HUES6 (cell line): Measurements from ENCODE around the gene TBX5.
A peak's percentile ranks its signal among the peaks of the same experiment; 100 is the strongest.

Experiments used
- H3K27ac ChIP-seq: 2 replicates; pipeline ENCODE4 v1.7.0; 2013; ENCODE audit warnings: low read depth, mild to moderate bottlenecking, low read length, inconsistent platforms
- H3K27me3 ChIP-seq: 2 replicates; pipeline ENCODE4 v1.6.1; 2013; ENCODE audit warnings: low read length; ENCODE audit not compliant: control insufficient read depth, insufficient read depth
- H3K36me3 ChIP-seq: 2 replicates; pipeline ENCODE4 v1.6.1; 2013; ENCODE audit warnings: low read length; ENCODE audit not compliant: control insufficient read depth, insufficient read depth
- H3K4me1 ChIP-seq: 2 replicates; pipeline ENCODE4 v1.6.1; 2013; ENCODE audit warnings: low read length; ENCODE audit not compliant: control insufficient read depth, insufficient read depth
- H3K4me3 ChIP-seq: 2 replicates; pipeline ENCODE4 v1.5.1; 2013; ENCODE audit warnings: low read depth, low read length
- H3K9ac ChIP-seq: one replicate; pipeline ENCODE4 v1.6.1; 2013; ENCODE audit warnings: mild to moderate bottlenecking, low read length
- H3K9me3 ChIP-seq: 2 replicates; pipeline ENCODE4 v1.6.1; 2013; ENCODE audit warnings: low read depth, low read length; ENCODE audit not compliant: control insufficient read depth, insufficient read depth

The TBX5 gene

DNA sequence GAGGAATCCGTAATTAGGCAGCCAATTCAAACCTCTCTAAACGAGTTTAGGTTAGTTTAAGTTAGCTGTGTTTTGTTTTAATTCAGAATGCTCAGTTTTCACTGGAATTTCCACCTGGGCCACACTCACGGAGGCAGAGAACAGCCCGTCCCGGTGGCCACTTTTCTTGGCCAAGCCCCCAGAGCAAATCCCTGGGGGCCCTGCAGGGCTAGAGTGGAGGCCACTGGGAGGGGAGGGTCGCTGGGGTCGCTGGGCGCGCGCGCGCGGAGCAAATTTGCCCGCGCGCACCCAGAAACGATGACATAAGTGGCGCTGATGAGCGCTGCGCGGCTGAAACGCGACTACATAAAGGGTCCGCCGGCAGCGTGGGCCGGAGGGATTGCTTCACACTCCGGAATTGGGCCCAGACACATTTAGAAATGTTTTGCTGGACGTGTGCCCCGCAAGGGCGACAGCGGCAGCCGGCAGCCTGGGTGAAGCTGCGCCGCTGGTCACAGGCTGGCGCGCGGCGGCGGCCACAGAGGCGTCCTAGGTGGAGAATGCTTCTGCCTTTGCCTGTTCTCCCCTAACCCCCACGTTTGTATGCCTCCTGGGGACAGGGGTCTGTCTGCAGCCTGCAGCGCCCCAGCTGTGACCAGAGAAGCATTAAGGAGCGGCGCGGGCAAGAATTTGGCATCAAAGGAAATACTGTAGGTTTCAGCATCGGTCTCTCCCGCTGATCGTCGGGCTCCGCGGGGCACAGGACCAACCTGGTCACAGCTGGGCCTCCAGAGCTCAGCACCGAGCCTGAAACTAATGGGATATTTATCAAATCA is 37.9 kb upstream of the TBX5 start:
- peaks cover 30% of the 10 kb centered on the region for H3K4me1 ChIP-seq
- H3K36me3 ChIP-seq = no peaks in the 10 kb centered on the region
- peaks cover 100% of the 10 kb centered on the region for H3K27me3 ChIP-seq
- no peak overlapping the region for H3K4me3 ChIP-seq
- H3K9me3 ChIP-seq = no peaks in the 10 kb centered on the region
- no peak overlapping the region for H3K9ac ChIP-seq
- no peak overlapping the region for H3K27ac ChIP-seq

DNA sequence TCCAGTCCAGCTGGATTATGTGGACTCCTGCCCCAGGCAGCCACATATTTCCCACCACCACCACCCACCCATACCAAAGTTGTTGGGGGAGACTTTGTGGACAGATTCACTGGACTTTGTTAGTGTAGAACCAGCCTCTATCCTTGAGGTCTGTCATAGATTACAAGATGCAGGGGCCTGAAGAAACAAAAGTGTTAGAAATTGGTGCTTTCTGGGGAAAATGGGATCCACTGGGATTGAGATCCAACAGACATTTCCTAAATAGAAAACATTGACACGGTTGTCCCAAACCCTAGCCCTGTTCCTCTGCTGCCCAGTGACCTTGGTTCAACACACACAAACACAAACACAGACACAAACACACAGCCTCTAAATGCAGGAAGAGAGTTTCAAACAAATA is 36.6 kb upstream of the TBX5 start:
- Histone ChIP-seq H3K36me3 (no peaks in the 10 kb centered on the region), H3K9me3 (no peaks in the 10 kb centered on the region), H3K9ac (no peak overlapping the region), H3K27me3 (peaks cover 100% of the 10 kb centered on the region), H3K4me1 (peaks cover 22% of the 10 kb centered on the region), H3K4me3 (no peak overlapping the region), H3K27ac (no peak overlapping the region)

DNA sequence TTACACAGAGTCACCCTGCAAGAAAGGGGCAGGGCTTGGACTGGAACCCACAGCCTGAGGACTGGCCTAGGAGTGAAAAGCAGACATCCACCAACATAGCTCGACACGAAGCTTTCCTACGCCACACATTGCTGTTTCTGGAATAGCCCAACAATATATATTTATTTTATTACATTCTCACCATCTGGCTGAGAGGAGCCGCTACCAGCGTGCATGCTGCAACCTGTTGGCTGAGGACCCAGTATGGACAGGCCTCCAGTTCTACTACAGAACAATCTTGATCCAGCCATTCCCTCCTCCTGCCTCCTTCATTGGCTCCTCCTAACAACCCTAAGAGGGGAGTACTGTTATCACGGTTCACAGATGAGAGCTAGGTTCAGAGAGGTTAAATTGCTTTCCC is 35.6 kb upstream of the TBX5 start:
- Histone ChIP-seq H3K27ac (no peak overlapping the region), H3K9ac (no peak overlapping the region), H3K4me3 (no peak overlapping the region), H3K9me3 (peaks cover 3% of the 10 kb centered on the region; the same call in 1 of the 2 replicates), H3K4me1 (peaks cover 22% of the 10 kb centered on the region), H3K27me3 (peaks cover 100% of the 10 kb centered on the region), H3K36me3 (no peaks in the 10 kb centered on the region)

GRCh38 chr12:114441039-114441383 is 35.1 kb upstream of the TBX5 start:
- Histone ChIP-seq H3K4me3 (0 out of 2 replicates have a peak overlapping the region, but pooled peaks have one; percentile 24), H3K27me3 (peaks cover 100% of the 10 kb centered on the region), H3K9me3 (peaks cover 4% of the 10 kb centered on the region; the same call in 1 of the 2 replicates), H3K27ac (no peak overlapping the region), H3K9ac (no peak overlapping the region), H3K36me3 (no peaks in the 10 kb centered on the region), H3K4me1 (peaks cover 22% of the 10 kb centered on the region)

DNA sequence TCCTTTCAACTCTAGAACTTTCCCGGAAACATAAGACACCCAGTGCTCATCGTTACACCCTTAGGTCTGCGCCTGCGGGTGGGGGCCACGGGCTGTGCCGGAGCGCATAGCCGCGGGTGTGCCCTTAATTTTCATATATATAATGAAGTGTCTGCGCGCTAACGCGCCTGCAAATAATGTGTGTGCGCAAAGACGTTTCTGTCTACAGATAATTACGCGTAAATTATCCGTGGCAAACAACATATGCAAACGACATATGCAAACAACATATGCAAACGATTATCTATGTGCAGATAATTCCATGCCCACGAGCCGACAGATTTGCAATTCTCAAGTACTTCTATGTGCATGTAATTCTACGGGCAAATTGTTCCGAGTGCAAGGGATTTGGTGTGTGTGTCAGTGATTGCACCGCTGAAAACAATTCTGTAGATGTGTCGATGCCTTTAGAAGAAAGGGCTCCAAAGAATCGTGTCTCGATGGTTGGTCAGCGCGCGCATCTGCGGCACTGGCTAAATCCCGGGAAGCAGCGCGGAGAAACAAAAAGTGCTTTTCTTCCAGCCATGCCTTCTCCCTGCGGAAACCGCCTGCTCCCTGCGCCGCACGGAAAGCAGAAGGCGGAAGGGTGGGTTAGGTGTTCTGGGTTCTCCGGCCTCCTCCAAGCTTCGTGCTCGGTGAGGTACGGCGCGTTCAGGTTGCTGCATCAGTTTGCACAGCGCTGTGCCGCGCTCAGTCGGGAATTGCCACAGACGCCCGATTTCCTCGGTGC is 34.5 kb upstream of the TBX5 start:
- peaks cover 100% of the 10 kb centered on the region for H3K27me3 ChIP-seq
- 0 out of 2 replicates have a peak overlapping the region, but pooled peaks have one; percentile 24 for H3K4me3 ChIP-seq

DNA sequence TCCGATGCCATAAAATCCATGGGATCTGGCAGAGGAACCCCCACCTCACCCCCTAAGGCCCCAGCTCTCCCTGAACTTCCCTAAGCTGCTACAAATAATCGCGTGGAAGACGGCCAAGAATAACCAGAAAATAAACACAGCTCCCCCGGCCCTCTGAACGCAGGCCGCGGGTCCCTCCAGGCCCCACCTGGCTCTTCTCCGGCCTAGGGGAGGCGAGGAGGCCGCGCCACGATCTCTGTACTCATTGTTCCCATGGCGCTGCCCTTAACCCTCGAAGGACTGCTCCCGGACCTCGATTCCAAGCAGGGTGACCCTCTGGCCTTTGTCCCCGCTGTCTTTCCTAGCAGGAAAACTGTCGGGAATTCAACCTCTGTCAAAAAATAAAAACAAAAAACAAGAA is 33.9 kb upstream of the TBX5 start:
- Histone ChIP-seq H3K27ac (no peak overlapping the region), H3K9me3 (peaks cover 4% of the 10 kb centered on the region; the same call in 1 of the 2 replicates), H3K4me1 (peaks cover 20% of the 10 kb centered on the region), H3K9ac (no peak overlapping the region), H3K4me3 (no peak overlapping the region), H3K27me3 (peaks cover 100% of the 10 kb centered on the region), H3K36me3 (no peaks in the 10 kb centered on the region)

More for the DNA sequence above, 34.5 kb upstream of the TBX5 start:
- no peaks in the 10 kb centered on the region for H3K36me3 ChIP-seq
- peaks cover 22% of the 10 kb centered on the region for H3K4me1 ChIP-seq
- H3K9me3 ChIP-seq = peaks cover 4% of the 10 kb centered on the region; the same call in 1 of the 2 replicates
- H3K27ac ChIP-seq = no peak overlapping the region
- no peak overlapping the region for H3K9ac ChIP-seq

DNA sequence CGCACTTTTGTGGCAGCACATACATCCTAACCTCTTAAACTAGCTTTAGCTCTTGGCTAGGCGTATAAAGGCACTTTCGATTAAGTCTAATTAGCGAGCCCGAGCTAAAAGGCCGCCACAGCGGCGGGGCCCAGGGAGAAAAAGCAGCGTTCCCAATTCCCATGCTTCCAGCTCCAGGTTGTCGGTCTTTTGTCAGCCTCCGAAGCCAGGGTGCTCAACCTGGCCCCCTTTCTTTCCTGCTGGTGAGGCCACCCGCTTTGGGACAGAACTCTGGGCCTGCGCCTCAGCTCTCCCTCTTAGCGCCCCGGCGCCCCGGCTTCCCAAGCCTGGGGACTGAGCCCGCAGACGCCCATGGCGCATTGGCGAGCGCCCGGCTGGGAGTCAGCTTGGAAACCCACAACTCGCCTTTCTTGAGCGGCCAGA is 33.3 kb upstream of the TBX5 start:
- Histone ChIP-seq H3K36me3 (no peaks in the 10 kb centered on the region), H3K9ac (no peak overlapping the region), H3K4me1 (peaks cover 14% of the 10 kb centered on the region), H3K9me3 (peaks cover 4% of the 10 kb centered on the region; the same call in 1 of the 2 replicates), H3K27ac (no peak overlapping the region), H3K27me3 (peaks cover 100% of the 10 kb centered on the region), H3K4me3 (no peak overlapping the region)

DNA sequence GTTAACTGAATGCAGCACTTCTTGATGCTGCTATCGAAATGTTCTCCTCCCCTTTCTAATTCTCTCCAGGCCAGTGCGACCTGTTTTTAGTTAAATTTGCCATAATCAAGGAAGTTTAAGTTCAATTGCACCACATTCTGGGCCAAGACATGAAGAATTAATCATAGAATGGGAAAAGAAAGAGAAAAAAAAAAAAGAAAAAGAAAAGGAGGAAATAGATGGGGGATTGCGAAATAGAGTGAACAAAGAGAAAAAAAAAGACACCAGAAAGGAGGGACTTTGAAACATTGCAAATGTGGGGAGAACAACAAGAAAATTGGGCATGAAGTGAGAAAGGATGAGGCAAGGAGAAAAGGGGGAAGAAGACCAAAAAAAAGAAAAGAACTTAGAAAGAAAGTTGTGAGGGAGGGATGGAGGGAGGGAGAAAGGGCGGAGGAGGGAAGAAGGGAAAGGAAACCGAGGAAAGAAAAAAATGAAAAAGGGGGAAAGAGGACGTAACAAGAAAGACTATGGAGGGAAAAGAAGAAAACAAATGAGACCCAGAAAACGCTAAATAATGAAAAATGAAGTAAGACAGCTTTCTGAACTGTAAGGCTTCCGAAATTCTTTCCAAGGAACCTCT is 32.8 kb upstream of the TBX5 start:
- H3K4me1 ChIP-seq = peaks cover 11% of the 10 kb centered on the region

DNA sequence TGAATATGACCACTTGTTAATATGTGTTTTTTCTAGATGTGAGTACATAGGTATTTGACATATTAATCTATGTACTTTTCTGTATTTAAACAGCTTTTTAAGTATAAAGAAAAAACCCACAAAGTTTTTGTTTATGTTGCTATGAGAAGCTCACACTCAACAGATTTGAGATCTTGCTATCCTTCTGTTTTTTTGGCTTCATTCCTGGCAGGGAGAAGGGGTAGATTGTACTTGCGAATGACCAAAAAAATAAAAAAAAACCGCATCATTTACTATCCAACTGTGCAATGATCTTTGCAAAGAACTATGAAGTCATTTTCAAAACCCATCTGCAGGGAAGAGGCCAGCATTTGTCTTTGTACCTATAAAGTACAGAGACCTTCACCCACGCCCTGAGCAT is 28.4 kb upstream of the TBX5 start:
- Histone ChIP-seq H3K4me3 (no peak overlapping the region), H3K9ac (no peak overlapping the region), H3K27ac (no peak overlapping the region), H3K4me1 (no peaks in the 10 kb centered on the region), H3K9me3 (peaks cover 4% of the 10 kb centered on the region; the same call in 1 of the 2 replicates), H3K27me3 (peaks cover 96% of the 10 kb centered on the region), H3K36me3 (no peaks in the 10 kb centered on the region)

More for the DNA sequence above, 32.8 kb upstream of the TBX5 start:
- Histone ChIP-seq H3K27me3 (peaks cover 99% of the 10 kb centered on the region), H3K4me3 (no peak overlapping the region), H3K9ac (no peak overlapping the region), H3K27ac (no peak overlapping the region), H3K9me3 (peaks cover 4% of the 10 kb centered on the region; the same call in 1 of the 2 replicates), H3K36me3 (no peaks in the 10 kb centered on the region)

GRCh38 chr12:114431902-114432301 is 26.0 kb upstream of the TBX5 start:
- Histone ChIP-seq H3K4me3 (no peak overlapping the region), H3K27ac (no peak overlapping the region), H3K27me3 (peaks cover 96% of the 10 kb centered on the region), H3K4me1 (no peaks in the 10 kb centered on the region), H3K9ac (no peak overlapping the region), H3K36me3 (no peaks in the 10 kb centered on the region), H3K9me3 (peaks cover 4% of the 10 kb centered on the region; the same call in 1 of the 2 replicates)
